Measurements from ENCODE around the gene GRPEL2. TPM values are rescaled to one million over a fixed set of nuclear protein-coding genes. Genes with fewer than 3 reads are reported as not detected.

GRPEL2 gene
- total RNA-seq, 1 experiment from 2014 or later, result 36.8 TPM

- no peaks in the 10 kb centered on the region for H3K9me3 ChIP-seq
- H3K4me3 ChIP-seq (ENCODE audit: low read depth, low read length), result no peak overlapping the region
- POLR2A ChIA-PET, result no interaction called here
- BruUV-seq (replicated peaks), result no TSS peak
- H3K27ac Mint-ChIP-seq (ENCODE audit: unreplicated experiment), result no peak overlapping the region
- no peaks in the 10 kb centered on the region for H3K27me3 Mint-ChIP-seq (ENCODE audit: insufficient read depth, unreplicated experiment)
- no peak overlapping the region for H3K4me3 Mint-ChIP-seq (ENCODE audit: unreplicated experiment)
- peaks cover 4% of the 10 kb centered on the region; the same call in 1 of the 2 replicates for H3K4me1 ChIP-seq
- CTCF ChIA-PET, result no interaction called here
- H3K9me3 Mint-ChIP-seq (ENCODE audit: unreplicated experiment), result no peaks in the 10 kb centered on the region
- no peaks in the 10 kb centered on the region for H3K36me3 Mint-ChIP-seq (ENCODE audit: insufficient read depth, unreplicated experiment)
- intact Hi-C loops (cut with micrococcal nuclease; ENCODE audit: unreplicated experiment), result no loop called here
- H3K27me3 ChIP-seq (replicated peaks; ENCODE audit: control insufficient read depth, insufficient read depth, low read length), result no peaks in the 10 kb centered on the region
- H3K4me1 Mint-ChIP-seq (ENCODE audit: low read depth, unreplicated experiment), result no peaks in the 10 kb centered on the region
- DNase-seq, result no peak
- no peaks in the 10 kb centered on the region for H3K36me3 ChIP-seq (ENCODE audit: control insufficient read depth, insufficient read depth, low read length)
- no peak for TF ChIP-seq CTCF (IDR thresholded peaks at IDR 0.05; ENCODE audit: insufficient read depth in 1 of 2, low read depth in 1 of 2, low read length in 1 of 2, severe bottlenecking in 1 of 2, unreplicated experiment in 1 of 2)
These were observed 19.4 kb downstream of the GRPEL2 start for GRCh38 chr5:149364719-149365118.

DNA sequence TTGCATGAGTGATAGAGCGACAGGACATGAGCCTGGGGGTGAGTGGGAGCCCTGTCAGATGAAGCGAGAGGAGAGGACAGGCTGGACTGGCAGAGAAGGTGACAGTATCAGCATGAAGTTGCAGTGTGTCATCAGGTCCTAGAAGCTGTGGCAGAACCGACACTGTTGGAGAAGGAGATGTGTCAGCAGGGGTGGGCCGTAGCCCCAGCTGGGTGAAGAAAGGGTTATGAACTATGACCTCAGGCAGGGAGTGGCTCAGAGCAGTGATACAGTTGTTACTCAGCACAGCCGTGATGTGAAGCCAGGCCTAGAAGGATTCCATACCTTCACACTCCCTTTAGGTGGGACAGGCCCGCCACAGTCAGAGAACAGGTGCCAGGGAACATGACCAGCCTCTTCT, 20.1 kb downstream of the GRPEL2 start:
- no peaks in the 10 kb centered on the region for H3K36me3 ChIP-seq (ENCODE audit: control insufficient read depth, insufficient read depth, low read length)
- no peaks in the 10 kb centered on the region for H3K27me3 ChIP-seq (replicated peaks; ENCODE audit: control insufficient read depth, insufficient read depth, low read length)
- intact Hi-C loops (cut with micrococcal nuclease; ENCODE audit: unreplicated experiment), result no loop called here
- peaks cover 4% of the 10 kb centered on the region; the same call in 1 of the 2 replicates for H3K4me1 ChIP-seq
- no TSS peak for BruUV-seq (replicated peaks)
- ChIA-PET CTCF (interaction anchor here (0.9 to 2.7 kb wide), 4 partner anchors 7 to 51 kb away, joined by 4 to 40 read pairs (median 4); partner anchors contain the start of gene PCYOX1L), POLR2A (no interaction called here)
- Mint-ChIP-seq H3K4me3 (ENCODE audit: unreplicated experiment) (no peak overlapping the region), H3K4me1 (ENCODE audit: low read depth, unreplicated experiment) (no peaks in the 10 kb centered on the region), H3K27ac (ENCODE audit: unreplicated experiment) (no peak overlapping the region), H3K27me3 (ENCODE audit: insufficient read depth, unreplicated experiment) (no peaks in the 10 kb centered on the region), H3K9me3 (ENCODE audit: unreplicated experiment) (no peaks in the 10 kb centered on the region), H3K36me3 (ENCODE audit: insufficient read depth, unreplicated experiment) (no peaks in the 10 kb centered on the region)
- H3K4me3 ChIP-seq (ENCODE audit: low read depth, low read length), result no peak overlapping the region
- no peak for DNase-seq
- no peak for TF ChIP-seq CTCF (IDR thresholded peaks at IDR 0.05; ENCODE audit: insufficient read depth in 1 of 2, low read depth in 1 of 2, low read length in 1 of 2, severe bottlenecking in 1 of 2, unreplicated experiment in 1 of 2)
- H3K9me3 ChIP-seq, result no peaks in the 10 kb centered on the region

DNA sequence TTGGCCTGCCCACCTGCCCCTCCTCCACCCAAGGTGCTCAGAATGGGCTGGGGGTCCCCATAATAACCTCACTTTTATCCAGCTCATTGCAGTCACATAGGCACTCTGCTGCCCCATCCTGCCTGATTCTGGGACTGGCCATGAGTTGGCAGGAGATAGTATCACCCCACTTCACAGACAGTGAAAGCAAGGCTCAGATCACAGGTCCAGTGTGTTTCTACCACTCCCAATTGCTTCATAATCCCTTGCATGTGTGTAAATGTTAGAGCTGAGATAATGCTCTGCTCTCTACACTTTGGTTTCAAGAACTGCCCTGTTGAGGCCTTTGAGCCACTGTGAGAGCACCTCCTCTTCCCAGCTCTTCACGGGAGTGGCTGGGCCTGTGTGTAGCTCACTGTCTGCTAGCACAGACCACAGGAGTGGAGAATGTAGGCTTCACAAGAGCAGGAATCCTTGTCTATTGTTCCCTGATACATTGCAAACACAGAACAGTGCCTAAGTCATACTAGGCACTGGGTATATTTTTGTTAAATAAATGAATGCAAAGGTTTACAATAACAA, 20.9 kb downstream of the GRPEL2 start:
- peaks cover 4% of the 10 kb centered on the region; the same call in 1 of the 2 replicates for H3K4me1 ChIP-seq
- no TSS peak for BruUV-seq (replicated peaks)
- no peak for DNase-seq
- intact Hi-C loops (cut with micrococcal nuclease; ENCODE audit: unreplicated experiment), result no loop called here
- CTCF ChIA-PET, result interaction anchor here (0.9 to 2.9 kb wide), 7 partner anchors 8 to 52 kb away, joined by 4 to 40 read pairs (median 4); partner anchors contain the start of genes GRPEL2 and PCYOX1L
- H3K4me3 ChIP-seq (ENCODE audit: low read depth, low read length), result no peak overlapping the region
- Mint-ChIP-seq H3K9me3 (ENCODE audit: unreplicated experiment) (no peaks in the 10 kb centered on the region), H3K4me3 (ENCODE audit: unreplicated experiment) (no peak overlapping the region), H3K27me3 (ENCODE audit: insufficient read depth, unreplicated experiment) (no peaks in the 10 kb centered on the region), H3K27ac (ENCODE audit: unreplicated experiment) (no peak overlapping the region), H3K4me1 (ENCODE audit: low read depth, unreplicated experiment) (no peaks in the 10 kb centered on the region), H3K36me3 (ENCODE audit: insufficient read depth, unreplicated experiment) (no peaks in the 10 kb centered on the region)
- H3K27me3 ChIP-seq (replicated peaks; ENCODE audit: control insufficient read depth, insufficient read depth, low read length), result no peaks in the 10 kb centered on the region
- no peaks in the 10 kb centered on the region for H3K9me3 ChIP-seq
- POLR2A ChIA-PET, result no interaction called here
- no peak for TF ChIP-seq CTCF (IDR thresholded peaks at IDR 0.05; ENCODE audit: insufficient read depth in 1 of 2, low read depth in 1 of 2, low read length in 1 of 2, severe bottlenecking in 1 of 2, unreplicated experiment in 1 of 2)
- no peaks in the 10 kb centered on the region for H3K36me3 ChIP-seq (ENCODE audit: control insufficient read depth, insufficient read depth, low read length)

All from Caco-2 (cell line).